ELR (cell line): Measurements from ENCODE around the gene NOD1.
"Not testable (repeated sequence)": the region's sequence is repeated elsewhere in the genome, so short reads cannot be mapped to it uniquely, and the experiment has no call there.

ENCODE experiments used
- DNase-seq: peaks from one replicate; pipeline ENCODE4 v3.0.0-alpha.2; 2015; ENCODE audit warnings: low read depth

NOD1 gene

GRCh38 chr7:30478349-30479201 is at the start of gene NOD1:
TSS of gene NOD1 (minus strand) at chr7:30478784. CDS start at chr7:30456921, 21,863 bp downstream.
- peak; percentile 83 for DNase-seq

GRCh38 chr7:30527297-30527696 is 48.7 kb upstream of the NOD1 start:
- DNase-seq, result not testable (repeated sequence)

- DNase-seq, result peak; percentile 23
Measured at GRCh38 chr7:30526163-30526562, 47.6 kb upstream of the NOD1 start.

- DNase-seq, result no peak
Measured at GRCh38 chr7:30525429-30525828, 46.8 kb upstream of the NOD1 start.

- DNase-seq, result no peak
Measured at GRCh38 chr7:30524545-30524944, 46.0 kb upstream of the NOD1 start.

GRCh38 chr7:30523466-30523865 is 44.9 kb upstream of the NOD1 start:
- no peak for DNase-seq

GRCh38 chr7:30522159-30522558 is 43.6 kb upstream of the NOD1 start:
- no peak for DNase-seq

- DNase-seq, result peak; percentile 10
Measured at GRCh38 chr7:30521532-30521931, 42.9 kb upstream of the NOD1 start.

- DNase-seq, result no peak
Measured at GRCh38 chr7:30519122-30519521, 40.5 kb upstream of the NOD1 start.

GRCh38 chr7:30515761-30516160 is 37.2 kb upstream of the NOD1 start:
- DNase-seq, result no peak

- no peak for DNase-seq
Measured at GRCh38 chr7:30514776-30515175, 36.2 kb upstream of the NOD1 start.

- no peak for DNase-seq
Measured at GRCh38 chr7:30514177-30514576, 35.6 kb upstream of the NOD1 start.

GRCh38 chr7:30513762-30514161 is 35.2 kb upstream of the NOD1 start:
- DNase-seq, result no peak

GRCh38 chr7:30511973-30512662 is 33.5 kb upstream of the NOD1 start:
- DNase-seq, result peak; percentile 9

GRCh38 chr7:30511494-30511893 is 32.9 kb upstream of the NOD1 start:
- DNase-seq, result no peak

- DNase-seq, result peak; percentile 71
Measured at GRCh38 chr7:30510124-30511075, 31.8 kb upstream of the NOD1 start.

- DNase-seq, result not testable (repeated sequence)
Measured at GRCh38 chr7:30509171-30509857, 30.7 kb upstream of the NOD1 start.

- not testable (repeated sequence) for DNase-seq
Measured at GRCh38 chr7:30507346-30507900, 28.8 kb upstream of the NOD1 start.

GRCh38 chr7:30505174-30505697 is 26.7 kb upstream of the NOD1 start:
- DNase-seq, result no peak

GRCh38 chr7:30504301-30505173 is 26.0 kb upstream of the NOD1 start, which contains the start of gene GGCT:
TSS of gene GGCT (minus strand) at chr7:30504829. CDS start at chr7:30504709, 120 bp downstream.
- peak; percentile 100 for DNase-seq
